MM.1S (cell line): Measurements from ENCODE around the gene IPO5.

Source experiments
- DNase-seq: peaks from one replicate; pipeline ENCODE4 v3.0.0-alpha.2; 2015
- H2AFZ ChIP-seq: fragments of 300-600 bp; sonication (generic); 2 replicates; pipeline ENCODE4 v1.6.0; 2016; ENCODE audit warnings: antibody characterized with exemption, low read length
- H3F3A ChIP-seq: fragments of 300-600 bp; sonication (generic); 2 replicates; pipeline ENCODE4 v1.6.1; 2016; ENCODE audit warnings: mild to moderate bottlenecking, antibody characterized with exemption, low read length, moderate library complexity, mixed read lengths; ENCODE audit not compliant: insufficient read depth
- H3K27ac ChIP-seq: fragments of 300-600 bp; sonication (generic); 2 replicates; pipeline ENCODE4 v1.5.1; 2016; ENCODE audit warnings: mild to moderate bottlenecking, low read length
- H3K27me3 ChIP-seq: fragments of 300-600 bp; sonication (generic); replicated peaks from 2 replicates; pipeline ENCODE4 v1.6.0; 2016; ENCODE audit warnings: low read length; ENCODE audit not compliant: insufficient read depth
- H3K36me3 ChIP-seq: fragments of 300-600 bp; sonication (generic); replicated peaks from 2 replicates; pipeline ENCODE4 v1.6.1; 2016; ENCODE audit warnings: mild to moderate bottlenecking, low read length, mixed read lengths; ENCODE audit not compliant: insufficient read depth
- H3K4me1 ChIP-seq: fragments of 300-600 bp; sonication (generic); 2 replicates; pipeline ENCODE4 v1.6.1; 2016; ENCODE audit warnings: low read length, mixed read lengths
- H3K4me2 ChIP-seq: fragments of 300-600 bp; sonication (generic); 2 replicates; pipeline ENCODE4 v1.6.0; 2016; ENCODE audit warnings: low read depth, low read length
- H3K4me3 ChIP-seq: fragments of 300-600 bp; sonication (generic); 2 replicates; pipeline ENCODE4 v1.5.1; 2016; ENCODE audit warnings: low read length, mixed read lengths
- H3K79me2 ChIP-seq: fragments of 300-600 bp; sonication (generic); 2 replicates; pipeline ENCODE4 v1.6.1; 2016; ENCODE audit warnings: mixed run types, low read length, mixed read lengths
- H3K9ac ChIP-seq: fragments of 300-600 bp; sonication (generic); 2 replicates; pipeline ENCODE4 v1.6.1; 2016; ENCODE audit warnings: low read length, mixed read lengths
- H3K9me2 ChIP-seq: fragments of 300-600 bp; sonication (generic); replicated peaks from 2 replicates; pipeline ENCODE4 v1.6.1; 2016; ENCODE audit warnings: mild to moderate bottlenecking, low read length, mixed read lengths; ENCODE audit not compliant: insufficient read depth
- H3K9me3 ChIP-seq: fragments of 300-600 bp; sonication (generic); replicated peaks from 2 replicates; pipeline ENCODE4 v1.6.1; 2016; ENCODE audit warnings: mild to moderate bottlenecking, low read length, mixed read lengths; ENCODE audit not compliant: insufficient read depth
- H4K20me1 ChIP-seq: fragments of 300-600 bp; sonication (generic); 2 replicates; pipeline ENCODE4 v1.6.1; 2016; ENCODE audit warnings: mild to moderate bottlenecking, low read length, moderate library complexity, mixed read lengths; ENCODE audit not compliant: insufficient read depth
- CTCF ChIP-seq: fragments of 300-600 bp; sonication (generic); IDR thresholded peaks from 2 replicates; pipeline ENCODE4 v1.5.1; 2016; ENCODE audit warnings: antibody characterized with exemption, low read length, mixed read lengths
- EZH2 ChIP-seq: fragments of 300-600 bp; sonication (generic); optimal IDR thresholded peaks from 2 replicates; pipeline ENCODE3; 2017; ENCODE audit warnings: low read depth, mild to moderate bottlenecking, antibody characterized with exemption, low read length, mixed read lengths
- EZH2phosphoT487 ChIP-seq: fragments of 300-600 bp; sonication (generic); IDR thresholded peaks from 2 replicates; pipeline ENCODE4 v1.6.1; 2018; ENCODE audit warnings: antibody characterized with exemption, low read length

IPO5 gene

GRCh38 chr13:97977982-97978381 is 24.5 kb downstream of the IPO5 start:
- Histone ChIP-seq H3K36me3 (no peaks in the 10 kb centered on the region), H3F3A (peaks cover 9% of the 10 kb centered on the region), H2AFZ (no peak overlapping the region), H3K9me3 (no peaks in the 10 kb centered on the region), H3K9me2 (no peaks in the 10 kb centered on the region), H3K9ac (peak overlapping the region; percentile 88; the same call in 1 of the 2 replicates), H3K27me3 (no peaks in the 10 kb centered on the region), H3K27ac (no peak overlapping the region), H3K4me2 (peak overlapping the region; percentile 85), H3K79me2 (peaks cover 62% of the 10 kb centered on the region), H3K4me1 (peaks cover 9% of the 10 kb centered on the region; the same call in 1 of the 2 replicates), H3K4me3 (peak overlapping the region; percentile 91), H4K20me1 (peaks cover 14% of the 10 kb centered on the region; the same call in 1 of the 2 replicates)
- DNase-seq = no peak
- TF ChIP-seq EZH2phosphoT487 = no peak
- no peak for TF ChIP-seq CTCF
- no peak for TF ChIP-seq EZH2

DNA sequence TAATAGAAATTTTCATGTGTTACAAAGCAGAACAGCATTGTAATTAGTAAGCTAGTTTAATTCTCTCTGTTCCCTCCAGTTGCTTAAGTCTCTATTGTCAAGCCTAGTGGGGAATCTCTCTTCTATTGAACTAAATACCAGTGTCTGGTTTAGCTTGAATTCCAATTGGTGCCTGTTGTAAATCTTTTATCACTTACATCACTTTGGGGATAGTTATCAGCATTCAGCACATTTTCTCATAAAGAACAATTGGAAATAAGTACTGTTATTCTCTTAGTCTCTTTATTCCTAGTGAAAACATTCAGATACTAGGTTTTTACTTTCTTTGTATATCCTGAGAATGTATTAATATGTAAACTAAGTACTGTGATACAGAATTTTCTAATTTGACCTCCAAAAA is 25.2 kb downstream of the IPO5 start:
- Histone ChIP-seq H3K4me2 (peak overlapping the region; percentile 85), H3K9me3 (no peaks in the 10 kb centered on the region), H3K4me1 (peaks cover 9% of the 10 kb centered on the region; the same call in 1 of the 2 replicates), H3K79me2 (peaks cover 69% of the 10 kb centered on the region), H3K27me3 (no peaks in the 10 kb centered on the region), H3K4me3 (peak overlapping the region; percentile 91; the same call in 1 of the 2 replicates), H3K36me3 (peaks cover 4% of the 10 kb centered on the region; the same call in 1 of the 2 replicates), H4K20me1 (peaks cover 14% of the 10 kb centered on the region; the same call in 1 of the 2 replicates), H3F3A (peaks cover 9% of the 10 kb centered on the region), H2AFZ (no peak overlapping the region), H3K9ac (no peak overlapping the region), H3K9me2 (no peaks in the 10 kb centered on the region), H3K27ac (no peak overlapping the region)
- DNase-seq = no peak
- TF ChIP-seq EZH2phosphoT487 (no peak), EZH2 (no peak), CTCF (no peak)

- Histone ChIP-seq H2AFZ (no peak overlapping the region), H3K79me2 (peaks cover 70% of the 10 kb centered on the region), H3K9me3 (no peaks in the 10 kb centered on the region), H3K27me3 (no peaks in the 10 kb centered on the region), H3K4me2 (peak overlapping the region; percentile 85), H4K20me1 (peaks cover 14% of the 10 kb centered on the region; the same call in 1 of the 2 replicates), H3K4me3 (no peak overlapping the region), H3K9ac (no peak overlapping the region), H3F3A (peaks cover 9% of the 10 kb centered on the region), H3K36me3 (peaks cover 5% of the 10 kb centered on the region; the same call in 1 of the 2 replicates), H3K27ac (no peak overlapping the region), H3K9me2 (no peaks in the 10 kb centered on the region), H3K4me1 (peaks cover 9% of the 10 kb centered on the region; the same call in 1 of the 2 replicates)
- DNase-seq = no peak
- TF ChIP-seq EZH2phosphoT487 = no peak
- TF ChIP-seq EZH2 = no peak
- no peak for TF ChIP-seq CTCF
These were observed 25.6 kb downstream of the IPO5 start for GRCh38 chr13:97979051-97979450.
